HG03558 (cell line): ENCODE measurements around the gene CNOT11.
"Not testable (repeated sequence)": the region's sequence is repeated elsewhere in the genome, so short reads cannot be mapped to it uniquely, and the experiment has no call there.

Experiments
- ATAC-seq: cut with Tn5 transposase; IDR thresholded peaks from one replicate; pipeline ENCODE4 v1.9.1; 2021; ENCODE audit warnings: moderate number of reproducible peaks; ENCODE audit not compliant: unreplicated experiment; ENCODE audit errors: extremely low read depth

CNOT11 gene

DNA sequence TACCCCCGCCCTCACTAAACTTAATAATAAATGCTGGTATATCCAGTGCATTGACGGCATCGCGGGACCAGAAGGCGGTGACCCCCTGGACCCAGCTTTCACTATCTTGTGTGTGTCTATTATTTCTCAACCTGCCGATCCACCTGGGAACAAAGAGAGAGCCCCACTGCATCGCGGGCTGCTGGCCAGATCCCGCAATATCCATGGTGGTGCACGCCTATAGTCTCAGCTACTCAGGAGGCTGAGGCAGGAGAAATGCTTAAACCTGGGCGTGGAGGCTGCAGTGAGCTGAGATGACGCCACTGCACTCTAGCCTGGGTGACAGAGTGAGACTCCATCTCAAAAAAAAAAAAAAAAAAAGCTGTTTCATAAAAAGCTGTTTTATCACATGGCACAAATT is 7.8 kb upstream of the CNOT11 start:
- ATAC-seq: not testable (repeated sequence)

DNA sequence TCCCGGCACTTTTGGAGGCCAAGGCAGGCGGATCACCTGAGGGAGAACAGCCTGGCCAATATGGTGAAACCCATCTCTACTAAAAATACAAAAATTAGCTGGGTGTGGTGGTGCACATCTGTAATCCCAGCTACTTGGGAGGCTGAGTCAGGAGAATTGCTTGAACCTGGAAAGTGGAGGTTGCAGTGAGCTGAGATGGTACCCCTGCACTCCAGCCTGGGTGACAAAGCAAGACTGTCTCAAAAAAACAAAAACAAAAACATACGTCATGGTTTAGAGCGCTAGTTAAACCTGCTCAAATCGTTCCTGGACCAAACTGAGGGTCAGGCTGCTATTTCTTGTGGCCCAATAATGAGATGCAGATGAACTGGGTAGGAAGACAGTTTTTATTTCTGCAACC is 7.2 kb upstream of the CNOT11 start:
- ATAC-seq: not testable (repeated sequence)

DNA sequence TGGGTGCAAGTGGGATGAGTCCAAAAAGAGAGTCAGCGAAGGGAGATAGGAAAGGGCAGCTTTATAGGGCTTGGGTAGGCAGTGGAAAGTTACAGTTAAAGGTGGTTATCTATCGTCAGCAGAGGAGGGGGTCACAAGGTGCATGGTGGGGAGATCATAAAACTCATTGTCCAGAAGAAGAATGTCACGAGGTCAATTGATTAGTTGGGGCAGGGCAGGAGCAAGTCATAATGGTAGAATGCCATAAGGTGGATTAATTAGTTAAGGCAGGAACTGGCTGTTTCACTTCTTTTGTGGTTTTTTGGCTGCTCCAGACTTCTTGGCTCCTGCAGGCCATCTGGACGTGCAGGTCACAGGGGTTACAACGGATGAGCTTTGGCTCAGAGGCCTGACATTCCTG is 3.9 kb upstream of the CNOT11 start:
- ATAC-seq: not testable (repeated sequence)

DNA sequence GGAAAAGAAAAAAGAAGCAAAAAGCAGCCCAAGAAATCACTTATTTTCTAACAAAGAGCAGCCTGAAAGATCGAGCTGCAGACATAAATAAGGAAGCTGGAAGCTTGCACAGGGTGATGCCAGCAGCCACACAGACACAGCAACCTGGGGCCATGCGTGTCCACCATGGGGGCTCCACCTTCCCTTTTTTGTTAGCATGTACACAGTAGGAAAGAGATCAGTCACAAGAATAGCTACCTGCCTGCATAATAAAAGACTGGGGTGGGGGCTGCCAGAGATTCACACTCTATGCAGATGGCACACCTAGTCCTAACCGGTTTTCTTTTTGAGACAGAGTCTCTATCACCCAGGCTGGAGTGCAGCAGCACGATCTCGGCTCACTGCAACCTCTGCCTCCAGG is 2.9 kb upstream of the CNOT11 start:
- no peak for ATAC-seq

DNA sequence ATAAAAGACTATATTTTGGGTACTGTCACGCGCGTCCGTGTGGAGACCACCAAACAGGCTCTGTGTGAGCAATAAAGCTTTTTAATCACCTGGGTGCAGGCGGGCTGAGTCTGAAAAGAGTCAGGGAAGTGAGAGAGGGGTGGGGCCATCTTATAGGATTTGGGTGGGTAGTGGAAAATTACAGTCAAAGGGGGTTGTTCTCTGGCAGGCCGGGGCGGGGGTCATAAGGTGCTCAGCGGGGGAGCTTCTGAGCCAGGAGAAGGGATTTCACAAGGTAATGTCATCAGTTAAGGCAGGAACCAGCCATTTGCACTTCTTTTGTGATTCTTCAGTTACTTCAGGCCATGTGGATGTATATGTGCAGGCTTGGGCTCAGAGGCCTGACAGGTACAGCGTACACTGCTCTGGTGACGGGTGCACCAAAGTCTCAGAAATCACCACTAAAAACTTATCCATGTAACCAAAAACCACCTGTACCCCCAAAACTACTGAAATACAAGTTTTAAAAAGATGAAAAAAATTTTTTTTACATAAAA is 1.4 kb upstream of the CNOT11 start:
- ATAC-seq: not testable (repeated sequence)

DNA sequence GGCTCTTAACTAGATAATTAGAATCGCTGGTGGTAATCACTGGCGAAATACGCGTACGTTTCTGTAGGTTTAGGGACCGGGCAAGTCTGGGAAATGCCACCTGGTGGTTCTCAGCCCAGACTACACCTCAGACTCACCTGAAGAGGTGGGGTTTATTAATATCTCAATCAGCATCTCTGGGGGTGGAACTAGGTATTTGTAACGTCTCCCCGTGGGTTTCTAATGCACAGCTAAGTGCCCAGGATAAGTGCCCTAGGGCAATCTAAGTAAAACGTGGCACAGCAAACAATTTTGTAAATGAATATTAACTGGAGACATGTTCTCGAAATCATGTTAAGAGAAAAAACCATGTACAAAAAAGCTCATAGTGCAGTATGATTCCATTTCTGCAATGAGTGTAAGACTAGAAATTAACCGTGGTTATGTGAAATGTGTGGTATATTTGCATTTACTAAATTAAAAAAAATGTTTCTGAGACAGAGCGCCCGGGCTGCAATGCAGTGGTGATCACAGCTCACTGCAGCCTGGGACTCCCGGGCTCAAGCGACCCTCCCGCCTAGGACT is 760 bp upstream of the CNOT11 start:
- peak; percentile 34 for ATAC-seq

DNA sequence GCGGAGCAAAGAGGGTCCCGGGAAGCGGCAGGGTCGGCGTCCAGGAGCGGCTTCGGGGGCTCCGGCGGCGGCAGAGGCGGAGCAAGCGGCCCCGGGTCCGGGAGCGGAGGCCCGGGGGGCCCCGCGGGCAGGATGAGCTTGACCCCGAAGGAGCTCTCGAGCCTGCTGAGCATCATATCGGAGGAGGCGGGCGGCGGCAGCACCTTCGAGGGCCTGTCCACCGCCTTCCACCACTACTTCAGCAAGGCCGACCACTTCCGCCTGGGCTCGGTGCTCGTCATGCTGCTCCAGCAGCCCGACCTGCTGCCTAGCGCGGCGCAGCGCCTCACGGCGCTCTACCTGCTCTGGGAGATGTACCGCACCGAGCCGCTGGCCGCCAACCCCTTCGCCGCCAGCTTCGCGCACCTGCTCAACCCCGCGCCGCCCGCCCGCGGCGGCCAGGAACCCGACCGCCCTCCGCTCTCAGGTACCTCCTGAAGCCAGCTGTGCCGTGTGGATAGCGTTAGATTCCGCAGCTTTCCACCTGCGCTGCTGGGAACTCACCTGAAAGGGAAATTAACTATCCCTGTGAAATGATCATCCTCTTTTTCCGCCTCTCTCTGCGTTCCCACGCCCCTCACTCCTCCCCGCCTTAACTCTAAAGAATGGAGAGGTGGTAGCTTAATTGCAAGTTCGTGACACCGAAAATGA is 472 bp downstream of the CNOT11 start:
- peak; percentile 24 for ATAC-seq

DNA sequence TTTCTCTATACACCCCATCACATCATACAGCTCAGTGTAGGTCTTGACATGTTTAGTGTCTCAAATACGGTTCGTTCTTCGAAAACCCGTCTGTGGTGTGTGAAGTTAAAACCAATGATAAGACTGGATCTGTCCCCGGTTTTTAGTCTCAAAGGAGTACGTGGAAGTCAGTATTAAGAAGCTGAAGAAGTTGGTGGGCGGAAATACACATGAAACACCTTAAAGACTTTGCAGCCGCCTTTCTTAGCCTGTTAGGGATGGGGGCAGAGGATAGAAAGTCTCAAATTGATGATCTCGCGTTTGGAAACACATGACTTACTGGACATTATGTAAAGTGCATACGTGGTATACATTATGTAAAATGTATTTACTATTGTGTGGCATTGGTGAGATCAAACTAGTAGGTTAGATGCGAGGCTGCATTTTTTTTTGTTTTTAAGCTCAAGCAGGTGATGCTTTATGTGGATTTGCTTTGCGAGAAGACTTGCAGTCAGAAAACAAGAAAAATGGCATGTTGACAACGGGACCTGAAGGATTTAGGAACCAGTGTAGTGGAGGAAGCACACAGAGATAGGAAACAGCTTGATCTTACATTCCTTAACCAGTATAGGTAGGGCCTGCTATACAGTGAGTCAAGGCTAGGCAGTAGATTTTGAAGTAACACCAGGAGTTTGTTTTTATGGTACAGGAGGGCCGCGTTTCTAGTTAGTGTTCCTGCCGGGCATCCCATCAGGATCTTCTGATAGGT is 1.2 kb downstream of the CNOT11 start:
- no peak for ATAC-seq

DNA sequence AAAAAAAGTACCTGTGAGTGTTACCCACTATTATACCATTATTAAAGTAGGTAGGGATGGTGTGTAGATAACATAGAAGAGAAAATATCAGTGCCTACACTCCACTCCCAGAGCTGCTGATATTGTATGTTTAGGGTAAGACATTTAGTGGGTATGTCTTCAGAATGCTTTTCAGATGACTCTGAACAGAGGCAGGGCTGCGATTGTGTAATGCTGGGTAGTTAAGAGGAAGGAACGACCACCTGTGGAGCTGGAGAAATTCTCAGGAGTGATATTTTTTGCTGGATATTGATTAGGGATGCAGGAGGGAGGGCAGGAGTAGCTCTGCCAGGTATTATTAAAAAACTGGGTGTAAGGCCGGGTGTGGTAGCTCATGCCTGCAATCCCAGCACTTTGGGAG is 2.8 kb downstream of the CNOT11 start:
- ATAC-seq: no peak

DNA sequence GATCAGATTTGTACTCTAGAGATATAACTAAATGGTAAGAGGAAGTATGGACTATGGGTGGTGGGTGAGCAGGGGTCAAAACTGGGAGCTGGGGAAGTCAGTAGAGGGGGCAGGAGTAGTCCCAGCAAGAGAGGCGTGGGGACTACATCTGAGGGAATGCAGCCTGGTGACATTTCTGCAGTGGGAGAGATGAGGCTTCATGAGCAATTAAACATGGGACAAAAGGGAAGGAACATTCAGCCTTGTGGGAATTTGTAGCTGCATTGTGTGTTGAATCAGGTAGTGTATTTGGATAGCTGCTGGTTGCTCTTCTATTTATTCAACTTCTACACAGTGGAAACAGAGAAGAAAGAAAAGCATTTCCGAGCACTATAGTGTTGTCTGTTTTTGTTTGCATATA is 3.6 kb downstream of the CNOT11 start:
- no peak for ATAC-seq

DNA sequence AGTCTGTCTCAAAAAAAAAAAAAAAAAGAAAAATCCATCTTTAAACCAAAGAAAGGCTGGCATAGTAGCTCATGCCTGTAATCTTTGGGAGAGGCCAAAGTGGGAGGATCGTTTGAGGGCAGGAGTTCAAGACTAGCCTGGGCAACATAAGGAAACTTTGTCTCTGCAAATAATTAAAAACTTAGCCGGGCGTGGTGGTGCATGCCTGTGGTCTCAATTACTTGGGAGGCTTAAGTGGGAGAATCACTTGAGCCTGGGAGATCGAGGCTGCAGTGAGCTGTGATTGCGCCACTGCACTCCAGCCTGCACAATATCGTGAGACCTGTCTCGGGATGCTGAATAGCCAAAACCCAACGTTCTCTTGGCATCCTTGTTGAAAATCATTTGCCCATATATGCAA is 6.1 kb downstream of the CNOT11 start:
- no peak for ATAC-seq

DNA sequence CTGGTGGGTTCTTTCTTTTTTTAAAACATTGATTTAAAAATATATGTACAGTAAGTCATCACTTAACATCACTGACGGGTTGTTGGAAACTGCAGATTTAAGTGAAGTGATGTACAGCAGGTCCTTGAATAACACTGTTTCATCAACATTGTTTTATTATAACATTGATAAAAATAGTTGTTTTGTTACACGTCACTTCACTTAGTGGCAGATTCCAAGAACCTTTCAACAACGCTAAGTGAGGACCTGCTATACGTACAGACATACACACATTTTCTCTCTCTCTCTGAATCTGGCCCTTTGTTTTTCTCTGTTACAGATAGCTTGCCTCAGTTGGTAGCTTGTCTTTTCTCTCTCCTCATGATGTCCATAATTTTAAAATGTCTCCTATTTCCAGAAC is 9.5 kb downstream of the CNOT11 start:
- ATAC-seq: no peak

DNA sequence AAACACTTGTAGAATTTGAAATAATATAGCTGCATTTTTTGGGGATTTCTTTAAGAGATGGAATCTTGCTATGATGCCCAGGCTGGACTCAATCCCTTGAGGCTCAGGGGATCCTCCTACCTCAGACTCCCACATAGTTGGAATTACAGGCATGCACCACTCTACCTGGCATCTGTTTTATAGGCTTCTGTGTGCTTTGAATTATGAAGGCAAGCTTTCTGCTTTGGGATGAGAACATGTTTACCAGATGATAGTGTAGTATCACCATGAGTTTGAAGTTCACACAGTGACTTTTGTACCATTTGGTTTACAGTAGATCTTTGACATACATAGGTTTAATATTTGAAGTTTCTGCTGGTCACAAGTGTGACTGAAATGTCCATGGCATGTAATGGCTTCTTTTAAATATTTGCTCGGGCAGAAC is 10.7 kb downstream of the CNOT11 start:
- ATAC-seq: no peak

DNA sequence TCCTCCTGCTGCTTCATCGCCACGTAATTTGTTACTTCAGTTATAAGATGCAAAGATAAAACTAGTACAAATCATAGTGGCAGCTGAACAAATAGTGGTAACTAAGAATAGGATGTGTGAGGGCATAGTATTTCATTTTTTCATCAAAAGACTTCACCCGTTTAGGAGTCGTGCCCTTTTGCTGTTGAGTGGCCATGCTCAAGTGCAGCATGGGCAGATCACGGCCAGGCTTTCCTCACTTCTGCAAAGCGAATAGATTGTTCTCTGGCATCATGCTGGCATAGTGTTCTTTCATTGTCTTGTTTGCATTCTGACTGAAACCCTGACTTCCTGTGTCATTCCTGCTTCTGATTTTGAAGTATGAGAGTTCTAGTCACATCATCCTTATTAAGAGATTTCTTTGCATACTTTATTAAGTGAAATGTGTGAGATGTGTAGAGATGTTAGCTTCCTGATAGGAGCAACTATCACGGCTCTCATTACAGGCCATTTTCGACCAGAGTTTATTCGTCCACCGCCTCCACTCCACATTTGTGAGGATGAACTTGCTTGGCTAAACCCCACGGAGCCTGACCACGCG is 11.8 kb downstream of the CNOT11 start:
- ATAC-seq: no peak

DNA sequence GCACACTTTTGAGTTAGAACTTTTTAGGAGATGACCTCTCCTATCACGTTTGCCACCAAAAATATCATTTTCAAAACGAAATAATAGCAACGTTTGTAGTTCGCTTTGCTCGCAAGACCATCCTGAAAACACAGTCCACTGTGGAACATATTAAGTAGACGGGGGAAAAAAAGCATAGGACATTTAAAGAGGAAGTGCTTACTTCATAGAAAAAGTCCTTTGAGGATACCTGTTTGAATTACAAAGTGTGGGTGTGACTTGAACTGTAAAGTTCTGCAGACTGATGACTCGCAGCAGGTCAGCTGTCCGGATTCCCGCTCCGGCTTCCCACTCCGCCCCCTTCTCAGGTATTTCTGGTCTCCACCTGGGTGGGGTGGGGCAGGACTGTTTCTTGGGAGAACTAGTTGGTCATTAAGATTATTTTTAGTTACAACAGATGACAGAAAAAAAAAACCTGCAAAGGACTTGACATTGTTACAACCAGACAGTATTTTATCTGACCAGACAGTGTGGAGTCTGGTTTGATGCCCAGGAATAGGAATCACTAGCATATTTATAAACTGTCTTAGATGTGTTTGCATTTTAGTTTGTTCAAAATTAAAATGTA is 13.3 kb downstream of the CNOT11 start:
- ATAC-seq: no peak

DNA sequence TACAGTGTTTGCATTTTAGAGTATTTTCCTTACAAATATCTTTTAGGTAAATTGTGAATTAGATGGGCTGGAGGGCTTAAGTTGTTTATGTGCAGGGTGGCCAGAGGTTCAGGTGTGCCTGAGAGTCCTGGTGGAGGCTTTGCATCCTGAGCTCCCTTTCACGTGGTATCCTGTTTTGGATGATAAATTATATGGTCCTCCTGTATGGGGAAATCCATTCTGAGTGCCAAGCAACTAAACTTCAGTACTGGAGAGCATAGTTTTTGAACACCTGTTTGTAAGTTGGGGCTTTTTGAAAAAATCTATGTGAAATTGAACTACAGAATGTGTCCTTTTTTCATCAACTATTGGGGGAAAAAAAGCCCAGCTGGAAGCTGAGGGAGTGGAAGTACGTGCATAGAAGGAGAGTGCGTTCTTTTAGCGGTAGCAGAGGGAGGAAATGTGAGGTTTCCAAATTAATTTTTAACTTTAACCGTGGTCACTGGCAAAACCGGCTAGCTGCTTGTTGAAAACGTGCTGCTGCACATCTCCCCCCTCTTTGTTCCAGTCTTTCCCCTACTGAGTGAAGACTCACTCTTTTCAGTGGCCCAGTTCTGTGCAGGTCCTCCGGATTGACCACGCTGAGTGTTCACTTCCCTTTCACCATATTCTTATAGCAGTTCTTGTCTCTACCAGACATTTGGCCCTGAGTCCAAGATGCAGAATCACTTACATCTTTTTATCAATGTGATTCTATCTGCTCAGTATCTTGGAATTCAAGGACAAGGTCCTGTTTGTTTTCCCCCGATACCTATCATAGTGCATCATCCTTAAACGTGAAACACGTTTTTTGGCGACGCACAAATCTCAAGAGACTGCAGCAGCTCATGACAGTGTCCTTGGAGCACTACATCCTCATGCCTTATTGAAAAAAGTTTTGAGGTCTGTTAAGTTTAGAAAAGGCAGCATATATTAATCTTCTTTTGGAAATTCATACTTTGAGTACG is 15.3 kb downstream of the CNOT11 start:
- peak; percentile 35 for ATAC-seq

DNA sequence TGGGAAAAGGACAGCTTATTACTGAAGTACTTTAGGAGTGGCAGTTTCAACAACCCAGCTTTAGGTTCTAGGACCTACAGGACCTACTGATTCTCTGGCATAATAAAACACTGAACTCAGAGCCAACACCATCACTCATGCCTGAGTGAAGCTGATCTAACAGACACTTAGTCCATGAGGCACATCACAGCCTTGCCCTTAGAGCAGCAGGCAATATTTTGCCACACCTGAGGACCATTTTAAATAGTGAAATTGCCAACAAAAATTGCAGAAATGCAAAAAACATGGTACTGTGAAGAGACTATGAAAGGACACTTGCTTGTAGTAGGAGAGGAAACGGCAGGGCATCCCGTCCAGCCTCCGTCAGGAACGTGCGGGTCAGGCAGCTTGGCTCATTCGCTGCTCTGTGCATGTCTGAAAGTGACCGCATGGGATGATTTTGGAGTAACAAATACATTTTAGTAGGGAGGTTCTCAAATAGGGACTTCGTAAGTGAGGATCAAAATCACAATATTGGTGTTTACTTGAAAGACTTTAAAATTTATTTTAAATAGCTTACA is 18.1 kb downstream of the CNOT11 start:
- no peak for ATAC-seq

DNA sequence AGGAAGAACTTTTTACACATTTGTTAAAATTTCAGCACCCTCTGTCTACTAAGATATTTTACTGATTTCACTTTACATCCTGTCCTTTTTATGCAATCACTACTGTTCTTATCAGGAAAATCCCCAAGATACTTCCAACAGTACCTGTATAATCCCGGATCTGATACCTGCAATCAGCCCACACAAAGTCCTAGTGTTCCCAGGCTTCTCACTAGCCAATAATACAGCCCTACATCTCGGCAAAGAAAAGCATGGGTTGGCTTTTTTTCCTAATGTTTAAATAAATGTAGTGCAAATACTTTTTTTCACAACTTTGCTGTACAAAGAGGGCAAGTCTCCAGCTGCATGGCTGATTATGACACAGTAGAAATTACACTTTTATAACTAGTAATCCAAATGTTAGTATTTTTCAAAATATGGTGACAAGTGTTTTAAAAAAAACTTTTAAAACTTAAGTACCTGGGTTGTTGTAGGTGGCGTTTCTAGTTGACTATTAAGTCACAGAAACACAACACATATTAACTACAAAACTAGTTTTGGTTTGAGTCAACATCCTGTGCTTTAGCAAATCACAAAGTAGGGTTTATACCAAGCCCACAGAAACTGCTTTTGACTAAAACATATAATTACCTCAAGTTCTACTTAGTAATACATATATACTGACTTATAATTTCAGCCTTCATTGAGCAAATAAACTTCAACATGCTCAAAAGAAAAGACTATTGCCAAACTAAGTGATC is 19.5 kb downstream of the CNOT11 start:
- peak; percentile 64 for ATAC-seq
